ENCODE data around the gene PABPN1L.

PABPN1L gene

DNA sequence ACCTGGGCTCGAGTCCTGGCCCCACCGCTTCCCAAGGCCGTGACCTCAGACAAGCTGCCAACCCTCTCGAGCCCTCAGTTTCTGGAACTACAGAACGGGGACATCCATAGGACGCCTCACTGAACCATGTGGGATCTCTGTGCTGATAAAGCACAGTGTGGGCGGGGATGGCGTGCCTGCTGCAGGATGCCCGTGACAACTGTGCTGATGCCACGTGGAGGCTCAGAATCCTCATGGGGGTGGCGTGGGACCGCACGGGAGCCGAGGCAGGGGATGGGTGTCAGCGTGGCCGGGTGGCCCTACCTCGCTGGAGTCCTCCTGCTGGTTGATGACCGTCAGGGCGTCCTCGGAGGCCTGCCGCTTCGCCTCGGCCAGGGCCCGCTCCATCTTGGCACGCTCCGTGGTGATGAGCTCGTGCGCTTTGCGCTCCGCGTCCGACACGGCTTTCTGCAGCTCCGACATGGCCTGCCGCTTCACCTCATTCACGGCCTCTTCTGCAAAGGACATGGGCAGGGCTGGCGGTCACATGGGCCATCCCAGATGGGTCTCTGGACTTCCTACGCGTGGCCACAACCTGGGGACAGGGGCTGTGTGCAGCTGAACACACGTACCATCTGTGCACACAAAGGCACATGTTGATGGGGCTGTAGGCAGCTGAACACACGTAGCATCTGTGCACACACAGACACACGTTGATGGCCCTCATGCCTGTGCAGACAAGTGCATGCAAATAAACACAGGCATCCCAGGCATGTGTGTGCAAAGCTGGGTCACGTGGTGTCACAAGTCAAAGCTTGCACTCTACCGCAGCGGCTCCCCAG lies 12.7 kb upstream of the PABPN1L start:
- TF ChIP-seq, protein P1, sequence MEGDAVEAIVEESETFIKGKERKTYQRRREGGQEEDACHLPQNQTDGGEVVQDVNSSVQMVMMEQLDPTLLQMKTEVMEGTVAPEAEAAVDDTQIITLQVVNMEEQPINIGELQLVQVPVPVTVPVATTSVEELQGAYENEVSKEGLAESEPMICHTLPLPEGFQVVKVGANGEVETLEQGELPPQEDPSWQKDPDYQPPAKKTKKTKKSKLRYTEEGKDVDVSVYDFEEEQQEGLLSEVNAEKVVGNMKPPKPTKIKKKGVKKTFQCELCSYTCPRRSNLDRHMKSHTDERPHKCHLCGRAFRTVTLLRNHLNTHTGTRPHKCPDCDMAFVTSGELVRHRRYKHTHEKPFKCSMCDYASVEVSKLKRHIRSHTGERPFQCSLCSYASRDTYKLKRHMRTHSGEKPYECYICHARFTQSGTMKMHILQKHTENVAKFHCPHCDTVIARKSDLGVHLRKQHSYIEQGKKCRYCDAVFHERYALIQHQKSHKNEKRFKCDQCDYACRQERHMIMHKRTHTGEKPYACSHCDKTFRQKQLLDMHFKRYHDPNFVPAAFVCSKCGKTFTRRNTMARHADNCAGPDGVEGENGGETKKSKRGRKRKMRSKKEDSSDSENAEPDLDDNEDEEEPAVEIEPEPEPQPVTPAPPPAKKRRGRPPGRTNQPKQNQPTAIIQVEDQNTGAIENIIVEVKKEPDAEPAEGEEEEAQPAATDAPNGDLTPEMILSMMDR (conservative IDR thresholded peaks at IDR 0.05; ENCODE audit: low read depth, low read length): no peak
- DNase-seq (ENCODE audit: low read depth): peak; percentile 10
- H3K4me3 ChIP-seq (ENCODE audit: low read depth, low read length): no peak overlapping the region

DNA sequence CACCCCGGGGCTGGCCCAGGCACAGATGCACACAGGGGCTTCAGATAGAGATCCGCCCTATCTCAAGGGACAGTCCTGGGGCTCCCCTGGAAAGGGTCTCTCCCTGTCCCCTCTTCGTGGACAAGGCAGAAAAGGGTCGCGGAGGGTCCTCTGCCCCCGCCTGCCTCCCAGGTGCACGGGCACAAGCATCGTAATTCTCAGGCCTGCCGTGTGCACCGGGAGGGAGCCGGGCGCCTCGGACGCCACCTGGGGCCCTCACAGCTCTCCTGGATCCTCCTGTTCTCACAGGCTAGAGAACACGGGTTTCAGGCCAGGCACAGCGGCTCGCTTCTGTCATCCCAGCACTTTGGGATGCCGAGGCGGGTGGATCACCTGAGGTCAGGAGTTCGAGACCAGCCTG lies 11.9 kb upstream of the PABPN1L start:
- H3K4me3 ChIP-seq (ENCODE audit: low read depth, low read length): no peak overlapping the region
- no peak for DNase-seq (ENCODE audit: low read depth)
- TF ChIP-seq, protein P1 (conservative IDR thresholded peaks at IDR 0.05; ENCODE audit: low read depth, low read length): no peak

DNA sequence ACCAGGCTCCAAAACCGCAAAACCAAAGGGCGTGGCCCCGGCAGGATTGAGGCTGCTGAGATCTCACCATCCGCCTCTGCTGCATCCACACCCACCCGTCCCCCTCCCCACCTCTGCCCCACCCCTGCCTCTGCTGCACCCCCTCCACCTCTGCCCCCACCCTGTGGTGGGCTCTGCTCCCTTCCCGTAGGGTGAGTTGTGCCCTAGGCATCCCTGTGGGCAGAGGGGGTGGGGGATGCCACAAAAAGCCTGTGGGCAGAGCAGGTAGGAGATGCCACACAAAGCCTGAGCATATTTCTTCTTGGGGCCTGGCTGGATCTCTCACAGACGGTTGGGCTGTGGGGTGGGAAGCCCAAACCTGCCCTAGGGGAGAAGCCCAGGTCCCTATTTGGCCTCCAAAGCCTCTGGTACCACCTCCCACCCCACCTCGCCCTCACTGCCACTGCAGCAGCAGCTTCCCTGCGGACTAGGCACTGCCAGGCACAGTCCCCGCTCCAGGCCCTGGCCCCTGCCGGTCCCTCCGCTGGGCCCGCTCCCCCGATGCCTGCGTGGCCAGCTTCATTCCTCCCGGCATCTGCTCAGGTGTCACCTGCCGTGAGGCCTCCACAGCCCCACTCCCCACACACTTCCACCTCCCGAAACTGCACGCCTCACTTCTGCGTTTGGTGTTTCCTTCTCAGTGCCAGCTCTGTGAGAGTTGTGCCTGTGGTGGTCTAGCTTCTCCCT lies 11.3 kb upstream of the PABPN1L start:
- no peak for DNase-seq (ENCODE audit: low read depth)
- no peak overlapping the region for H3K4me3 ChIP-seq (ENCODE audit: low read depth, low read length)
- TF ChIP-seq, protein P1 (conservative IDR thresholded peaks at IDR 0.05; ENCODE audit: low read depth, low read length): no peak

DNA sequence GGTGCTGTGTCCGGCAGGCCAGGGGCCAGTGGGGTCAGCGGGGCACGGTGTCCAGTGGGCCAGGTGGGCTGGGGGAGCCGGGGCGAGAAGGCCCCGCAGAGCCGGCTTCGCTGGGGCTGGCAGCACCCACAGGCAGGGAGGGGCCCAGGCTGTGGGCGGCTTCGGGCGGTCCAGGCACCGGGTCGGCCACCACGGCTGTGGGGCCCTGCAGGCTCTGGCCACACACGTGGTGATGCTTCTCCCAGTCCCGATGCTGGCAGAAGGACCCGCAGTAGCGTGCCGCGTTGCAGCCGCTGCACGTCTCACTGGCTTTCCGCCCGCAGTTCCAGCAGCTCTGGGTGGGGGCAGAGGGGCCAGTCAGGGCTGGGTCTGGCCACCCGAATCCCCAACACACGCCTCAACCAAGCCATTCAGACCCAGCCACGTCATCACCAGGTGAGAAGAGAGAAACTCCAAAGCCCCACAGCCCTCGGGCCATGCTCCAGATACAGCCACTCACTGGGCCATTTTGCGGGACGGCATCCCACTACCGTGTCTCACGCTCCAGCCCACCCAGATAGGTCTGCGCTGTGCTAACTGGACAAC lies 10.6 kb upstream of the PABPN1L start:
- TF ChIP-seq, protein P1 (conservative IDR thresholded peaks at IDR 0.05; ENCODE audit: low read depth, low read length): no peak
- H3K4me3 ChIP-seq (ENCODE audit: low read depth, low read length): no peak overlapping the region
- DNase-seq (ENCODE audit: low read depth): no peak

DNA sequence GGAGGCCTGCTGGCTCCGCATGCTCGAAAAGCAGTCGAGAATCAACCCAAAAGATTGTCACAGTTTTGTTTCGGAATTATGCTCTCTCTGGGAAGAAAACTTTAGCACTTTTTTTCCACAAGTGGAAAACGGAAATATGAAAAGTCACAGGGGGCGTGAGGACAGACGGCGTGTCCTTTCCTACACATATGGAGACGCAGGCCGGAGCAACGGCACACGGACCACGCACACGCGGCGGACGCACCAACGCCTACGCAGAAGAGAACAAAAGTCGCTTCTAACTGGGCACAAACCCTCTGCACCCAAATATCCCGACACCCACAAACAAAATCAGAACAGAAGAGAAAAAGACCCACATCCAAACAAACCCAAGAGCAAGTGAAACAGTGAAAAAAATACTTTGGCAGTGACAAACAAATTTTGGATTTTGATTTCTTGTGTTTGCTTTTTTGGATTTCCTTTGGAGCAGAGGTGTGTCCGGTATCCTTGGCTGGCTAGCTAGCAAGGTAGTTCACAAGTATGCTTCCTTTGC lies 9.3 kb upstream of the PABPN1L start:
- no peak overlapping the region for H3K4me3 ChIP-seq (ENCODE audit: low read depth, low read length)
- no peak for DNase-seq (ENCODE audit: low read depth)
- TF ChIP-seq, protein P1 (conservative IDR thresholded peaks at IDR 0.05; ENCODE audit: low read depth, low read length): no peak

DNA sequence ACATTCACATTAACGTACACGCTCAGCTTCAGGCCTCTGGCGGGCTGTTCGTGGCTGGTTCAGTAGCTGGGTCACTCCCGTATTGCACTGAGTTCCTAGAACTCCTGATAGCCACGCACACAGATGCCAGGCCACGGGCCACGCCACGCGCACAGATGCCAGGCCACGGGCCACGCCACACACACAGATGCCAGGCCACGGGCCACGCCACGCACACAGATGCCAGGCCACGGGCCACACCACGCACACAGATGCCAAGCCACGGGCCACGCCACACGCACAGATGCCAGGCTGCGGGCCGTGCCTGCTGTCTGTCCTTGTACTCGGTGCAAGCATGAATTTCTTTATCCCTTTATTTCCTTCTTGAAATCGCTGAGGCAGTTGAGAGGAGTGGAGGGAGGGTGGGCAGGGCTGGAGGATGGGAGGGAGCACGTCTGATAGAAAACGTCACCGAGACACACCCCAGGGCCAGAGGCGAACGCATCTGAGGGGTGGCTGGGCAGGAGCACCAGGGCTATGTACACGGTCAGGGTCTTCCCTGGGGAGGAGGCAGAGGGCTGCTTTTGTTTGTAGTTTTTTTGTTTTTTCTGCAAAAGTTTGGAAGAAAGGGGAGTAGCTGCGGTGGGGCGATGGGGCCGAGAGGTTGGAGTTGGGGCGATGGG lies 8.6 kb upstream of the PABPN1L start:
- no peak overlapping the region for H3K4me3 ChIP-seq (ENCODE audit: low read depth, low read length)
- TF ChIP-seq, protein P1 (conservative IDR thresholded peaks at IDR 0.05; ENCODE audit: low read depth, low read length): no peak
- DNase-seq (ENCODE audit: low read depth): no peak

Data from choroid plexus epithelial cell (primary cell).